Measurements from ENCODE around the gene SNED1. TPM values are rescaled to one million over a fixed set of nuclear protein-coding genes. Genes with fewer than 3 reads are reported as not detected.

Gene SNED1
- total RNA-seq, 1 donor from 2014 or later = 7.4 TPM

- intact Hi-C loops (cut with micrococcal nuclease) = no loop called here
- ATAC-seq = no peak
- DNase-seq = no peak
Observed at GRCh38 chr2:241142593-241142992, 144.2 kb downstream of the SNED1 start.

Other genes with a start within 250 kb of the SNED1 start
- 1.6 TPM for gene KIF1A, start 178.4 kb upstream of the SNED1 start, total RNA-seq
- gene AGXT, start 129.8 kb upstream of the SNED1 start, total RNA-seq = 0.12 TPM
- not detected for gene MAB21L4, start 102.5 kb upstream of the SNED1 start, total RNA-seq
- gene CROCC2, start 92.3 kb upstream of the SNED1 start, total RNA-seq = not detected
- gene MTERF4, start 103.7 kb downstream of the SNED1 start, total RNA-seq = 25.8 TPM
- gene PASK, start 150.9 kb downstream of the SNED1 start, total RNA-seq = 3.4 TPM
- 70.3 TPM for gene PPP1R7, start 151.8 kb downstream of the SNED1 start, total RNA-seq
- gene ANO7, start 190.1 kb downstream of the SNED1 start, total RNA-seq = 1.1 TPM

All from left ventricle myocardium superior (tissue), 1 donor.